Astrocyte (in vitro differentiated cells and primary cell): ENCODE measurements around the gene SYDE2.

Source experiments
- CTCF ChIP-seq: IDR thresholded peaks from 2 replicates; pipeline ENCODE4 v1.5.1; 2011; ENCODE audit warnings: low read depth, mild to moderate bottlenecking, inconsistent platforms, low read length, moderate library complexity; ENCODE audit not compliant: insufficient read depth
- EZH2 ChIP-seq: IDR thresholded peaks from 2 replicates; pipeline ENCODE4 v1.6.1; 2012; ENCODE audit warnings: mild to moderate bottlenecking, low read length, inconsistent platforms; ENCODE audit not compliant: insufficient read depth

GRCh38 chr1:85148524-85149250 lies 52.1 kb downstream of the SYDE2 start:
- TF ChIP-seq CTCF (no peak), EZH2 (no peak)
